ENCODE data around the gene ADRA1B. TPM values are rescaled to one million over a fixed set of nuclear protein-coding genes. Genes with fewer than 3 reads are reported as not detected.

ADRA1B gene
- total RNA-seq, 1 experiment from 2014 or later, result not detected

DNA sequence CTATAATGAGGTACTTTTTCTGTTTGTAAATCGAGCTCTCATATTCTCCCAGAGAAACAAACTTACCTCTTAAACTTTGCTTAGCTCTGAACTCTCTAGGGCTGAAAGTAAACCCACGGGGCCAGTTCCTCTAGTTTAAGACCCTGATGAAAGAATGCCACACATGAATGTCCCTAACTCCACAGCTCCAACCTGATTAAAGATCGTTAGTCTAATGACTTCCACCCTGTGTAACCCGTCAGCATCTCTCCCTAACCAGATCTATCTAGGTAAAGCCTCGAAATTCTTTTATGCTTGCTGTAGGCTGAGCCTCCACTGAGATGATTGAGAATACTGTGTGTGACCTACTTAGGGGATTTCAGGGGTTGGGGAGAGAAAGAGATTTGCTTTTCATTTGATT is 27.0 kb downstream of the ADRA1B start:
- H3K27ac Mint-ChIP-seq, result no peak overlapping the region
- no CpG with 5 or more reads among the region's 5 CpGs for WGBS (ENCODE audit: extremely low coverage, insufficient read length, low lambda C conversion rate)

More for the DNA sequence above, 27.0 kb downstream of the ADRA1B start:
- no peak overlapping the region for H2BK15ac ChIP-seq (ENCODE audit: low read depth, low read length)
- H3K27me3 Mint-ChIP-seq (ENCODE audit: low read depth), result peaks cover 6% of the 10 kb centered on the region; the same call in 1 of the 2 replicates
- H2BK5ac ChIP-seq (ENCODE audit: insufficient read length, low read length), result no peak overlapping the region
- H3K4ac ChIP-seq (ENCODE audit: low read depth, low read length), result no peak overlapping the region
- H3K79me2 ChIP-seq (ENCODE audit: insufficient read depth, low read length), result no peaks in the 10 kb centered on the region
- H3K14ac ChIP-seq (ENCODE audit: insufficient read depth, low read length), result no peak overlapping the region
- H2BK12ac ChIP-seq (ENCODE audit: insufficient read length, low read depth, low read length), result no peak overlapping the region
- no peak overlapping the region for H3K9ac ChIP-seq (ENCODE audit: extremely low read depth, insufficient read length, low read length)
- no peaks in the 10 kb centered on the region for H3K27me3 ChIP-seq (ENCODE audit: insufficient read depth, low read length)
- DNase-seq, result no peak
- no peaks in the 10 kb centered on the region; the same call in 1 of the 2 replicates for H3K4me1 ChIP-seq (ENCODE audit: insufficient read depth, low read length)
- H3K23ac ChIP-seq (ENCODE audit: insufficient read length, low read depth, low read length), result no peak overlapping the region
- H3T11ph ChIP-seq (ENCODE audit: low read length), result no peak overlapping the region
- H3K79me1 ChIP-seq (ENCODE audit: insufficient read depth, low read depth, low read length, poor library complexity, severe bottlenecking), result no peaks in the 10 kb centered on the region
- H2AK5ac ChIP-seq (ENCODE audit: insufficient read length, low read length), result no peak overlapping the region
- H4K5ac ChIP-seq (ENCODE audit: insufficient read length, low read depth, low read length), result no peak overlapping the region
- no peak overlapping the region for H4K8ac ChIP-seq (replicated peaks; ENCODE audit: insufficient read length, low read depth, low read length)
- no peak overlapping the region for H3K27ac ChIP-seq (ENCODE audit: insufficient read length, low read depth, low read length)
- no peak overlapping the region for H4K91ac ChIP-seq (ENCODE audit: insufficient read length, low read depth, low read length)
- H3K56ac ChIP-seq (ENCODE audit: insufficient read length, low read depth, low read length), result no peak overlapping the region
- H2BK20ac ChIP-seq (ENCODE audit: low read depth, low read length, poor library complexity, severe bottlenecking), result no peak overlapping the region
- H3K4me2 ChIP-seq (ENCODE audit: insufficient read depth, insufficient read length, low read length), result no peak overlapping the region
- TF ChIP-seq, protein P1, sequence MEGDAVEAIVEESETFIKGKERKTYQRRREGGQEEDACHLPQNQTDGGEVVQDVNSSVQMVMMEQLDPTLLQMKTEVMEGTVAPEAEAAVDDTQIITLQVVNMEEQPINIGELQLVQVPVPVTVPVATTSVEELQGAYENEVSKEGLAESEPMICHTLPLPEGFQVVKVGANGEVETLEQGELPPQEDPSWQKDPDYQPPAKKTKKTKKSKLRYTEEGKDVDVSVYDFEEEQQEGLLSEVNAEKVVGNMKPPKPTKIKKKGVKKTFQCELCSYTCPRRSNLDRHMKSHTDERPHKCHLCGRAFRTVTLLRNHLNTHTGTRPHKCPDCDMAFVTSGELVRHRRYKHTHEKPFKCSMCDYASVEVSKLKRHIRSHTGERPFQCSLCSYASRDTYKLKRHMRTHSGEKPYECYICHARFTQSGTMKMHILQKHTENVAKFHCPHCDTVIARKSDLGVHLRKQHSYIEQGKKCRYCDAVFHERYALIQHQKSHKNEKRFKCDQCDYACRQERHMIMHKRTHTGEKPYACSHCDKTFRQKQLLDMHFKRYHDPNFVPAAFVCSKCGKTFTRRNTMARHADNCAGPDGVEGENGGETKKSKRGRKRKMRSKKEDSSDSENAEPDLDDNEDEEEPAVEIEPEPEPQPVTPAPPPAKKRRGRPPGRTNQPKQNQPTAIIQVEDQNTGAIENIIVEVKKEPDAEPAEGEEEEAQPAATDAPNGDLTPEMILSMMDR (conservative IDR thresholded peaks at IDR 0.05), result no peak
- no peaks in the 10 kb centered on the region for H3K4me1 Mint-ChIP-seq
- no peaks in the 10 kb centered on the region for H3K23me2 ChIP-seq (ENCODE audit: insufficient read length, low read depth, low read length, poor library complexity, severe bottlenecking)
- no peak overlapping the region for H3K4me3 Mint-ChIP-seq
- H3K9me3 ChIP-seq (ENCODE audit: control insufficient read depth, low read depth, low read length), result no peaks in the 10 kb centered on the region
- H3K36me3 Mint-ChIP-seq (ENCODE audit: insufficient read depth in 1 of 3, low read depth in 3 of 3), result no peaks in the 10 kb centered on the region; a peak in 1 of 7 replicates
- H2BK120ac ChIP-seq (ENCODE audit: low read depth, low read length, poor library complexity, severe bottlenecking), result no peak overlapping the region
- H3K18ac ChIP-seq (ENCODE audit: insufficient read length, low read depth, low read length), result no peak overlapping the region
- no peak overlapping the region for H2AFZ ChIP-seq (ENCODE audit: low read length)
- no peaks in the 10 kb centered on the region for H4K20me1 ChIP-seq (ENCODE audit: control insufficient read depth, insufficient read depth, insufficient read length)
- H3K9me3 Mint-ChIP-seq, result no peaks in the 10 kb centered on the region; a peak in 1 of 5 replicates
